Aorta (tissue), 5 donors: ENCODE results near the gene ABCG1. TPM values are rescaled to one million over a fixed set of nuclear protein-coding genes. Genes with fewer than 3 reads are reported as not detected.

Experiments used
- ATAC-seq: fragments of 200-7000 bp; cut with Tn5 transposase; one replicate; pipeline ENCODE4 v1.9.1; 2022; ENCODE audit warnings: moderate library complexity; ENCODE audit not compliant: low FRiP score
- DNase-seq, 2 donors: peaks; one replicate each; pipeline ENCODE4 v3.0.0-alpha.2; 2020
- H3K27ac ChIP-seq, 2 donors: one replicate each; pipeline ENCODE4 v1.5.1; 2013; ENCODE audit warnings: low read length in 2 of 2, mild to moderate bottlenecking in 2 of 2, moderate library complexity in 2 of 2, control low read depth in 1 of 2, inconsistent platforms in 1 of 2, low read depth in 1 of 2
- H3K27me3 ChIP-seq, 2 donors: one replicate each; pipeline ENCODE4 v1.6.1; 2013; ENCODE audit warnings: control low read depth in 1 of 2, low read length in 1 of 2, mild to moderate bottlenecking in 1 of 2, moderate library complexity in 1 of 2; ENCODE audit not compliant: insufficient read depth in 2 of 2, control insufficient read depth in 1 of 2
- H3K36me3 ChIP-seq, 2 donors: one replicate each; pipeline ENCODE4 v1.6.1; 2013; ENCODE audit warnings: control low read depth in 1 of 2, low read length in 1 of 2, mild to moderate bottlenecking in 1 of 2; ENCODE audit not compliant: insufficient read depth in 2 of 2, control insufficient read depth in 1 of 2
- H3K4me1 ChIP-seq, 2 donors: one replicate each; pipeline ENCODE4 v1.6.1; 2013; ENCODE audit warnings: low read length in 2 of 2, control low read depth in 1 of 2, mild to moderate bottlenecking in 1 of 2, moderate library complexity in 1 of 2; ENCODE audit not compliant: insufficient read depth in 2 of 2, control insufficient read depth in 1 of 2
- H3K4me3 ChIP-seq, 2 donors: one replicate each; pipeline ENCODE4 v1.5.1; 2013; ENCODE audit warnings: low read length in 2 of 2, control low read depth in 1 of 2, mild to moderate bottlenecking in 1 of 2
- H3K9me3 ChIP-seq: one replicate; pipeline ENCODE4 v1.6.1; 2013; ENCODE audit warnings: mild to moderate bottlenecking, low read length; ENCODE audit not compliant: control insufficient read depth
- WGBS, 2 donors: extraction: QIAGEN DNeasy Blood & Tissue Kit; methylation state at CpG; one replicate each; pipeline ENCODE4 v1.1.7; 2013; 5-methylcytosine and 5-hydroxymethylcytosine counted together
- intact Hi-C, 2 donors: fragments of 100-400 bp; cut with DNase I; formaldehyde crosslinking; loops; one replicate each; pipeline versions ENCODE4 v1.14.2 to v1.15.0; 2022
- polyA plus RNA-seq, 2 donors: library from polyadenylated mRNA; stranded (reverse); fragments of 200-250 nt; gene quantifications; one replicate each; pipeline ENCODE4 v1.2.3, GENCODE V29; 2013
- total RNA-seq, 2 donors: library from RNA; stranded (reverse); fragmentation: NEBNext Ultra II Directional; extraction: Animal tissue kit (Norgen Biotek cat#: 25700); gene quantifications; one replicate each; pipeline ENCODE4 v1.2.1, GENCODE V29; 2021
- donor health status: healthy with polysubstance abuse.
- donor health status: Bipolar disorder and iron deficiency.
- donor health status: DM: no; HTN: no; CAD: no.
- donor health status: DM: no; HTN: no; CAD: no.
- donor health status: DM: yes; HTN: yes; CAD: no.

ABCG1 gene
- total and polyA plus RNA-seq, 4 donors = 4.8 to 24.2 (median 13.1) TPM

- 93 to 94% methylated on average over 12 of the region's 12 CpGs for WGBS, 2 donors
These were observed 30.1 kb downstream of the ABCG1 start for GRCh38 chr21:42248783-42249597.

GRCh38 chr21:42250422-42251403 lies 31.8 kb downstream of the ABCG1 start:
- H3K4me3 ChIP-seq = no peak overlapping the region
- ATAC-seq (no peak), DNase-seq (no peak)
- intact Hi-C loops = loop anchor here in 1 of 2 donors (10.0 kb wide), 1 partner anchor 56 kb away; no protein-coding TSS in a partner anchor
- WGBS, 2 donors = 85 to 88% methylated on average over 19 of the region's 19 CpGs
- H3K4me1 ChIP-seq = no peaks in the 10 kb centered on the region
- H3K27ac ChIP-seq = no peak overlapping the region
- no peaks in the 10 kb centered on the region for H3K36me3 ChIP-seq
- no peaks in the 10 kb centered on the region for H3K9me3 ChIP-seq
- H3K27me3 ChIP-seq = no peaks in the 10 kb centered on the region

More at GRCh38 chr21:42248783-42249597, 30.1 kb downstream of the ABCG1 start:
- no peaks in the 10 kb centered on the region for H3K36me3 ChIP-seq
- DNase-seq (peak; percentile 30 to 35), ATAC-seq (no peak)
- H3K4me1 ChIP-seq = no peaks in the 10 kb centered on the region
- intact Hi-C loops = no loop called here
- no peak overlapping the region for H3K4me3 ChIP-seq
- no peaks in the 10 kb centered on the region for H3K27me3 ChIP-seq
- no peaks in the 10 kb centered on the region for H3K9me3 ChIP-seq
- H3K27ac ChIP-seq = no peak overlapping the region

- Histone ChIP-seq H3K4me3 (no peak overlapping the region), H3K27ac (no peak overlapping the region), H3K9me3 (no peaks in the 10 kb centered on the region), H3K36me3 (no peaks in the 10 kb centered on the region), H3K27me3 (no peaks in the 10 kb centered on the region), H3K4me1 (no peaks in the 10 kb centered on the region)
- intact Hi-C loops = loop anchor here in 1 of 2 donors (10.0 kb wide), 1 partner anchor 57 kb away; no protein-coding TSS in a partner anchor
- ATAC-seq (no peak), DNase-seq (no peak)
- 83 to 86% methylated on average over 13 of the region's 13 CpGs for WGBS, 2 donors
These were observed 32.8 kb downstream of the ABCG1 start for GRCh38 chr21:42251654-42252324.

GRCh38 chr21:42252325-42252654 lies 33.4 kb downstream of the ABCG1 start:
- Histone ChIP-seq H3K27ac (no peak overlapping the region), H3K4me1 (no peaks in the 10 kb centered on the region), H3K36me3 (no peaks in the 10 kb centered on the region), H3K4me3 (no peak overlapping the region), H3K27me3 (no peaks in the 10 kb centered on the region), H3K9me3 (no peaks in the 10 kb centered on the region)
- DNase-seq = no peak
- ATAC-seq = no peak
- intact Hi-C loops = loop anchor here in 1 of 2 donors (10.0 kb wide), 1 partner anchor 57 kb away; no protein-coding TSS in a partner anchor
- WGBS, 2 donors = 79 to 89% methylated on average over 8 of the region's 8 CpGs

- no peaks in the 10 kb centered on the region for H3K4me1 ChIP-seq
- H3K9me3 ChIP-seq = no peaks in the 10 kb centered on the region
- ATAC-seq (no peak), DNase-seq (no peak)
- no peak overlapping the region for H3K27ac ChIP-seq
- H3K36me3 ChIP-seq = no peaks in the 10 kb centered on the region
- WGBS, 2 donors = 92 to 94% methylated on average over 11 of the region's 11 CpGs
- no peaks in the 10 kb centered on the region for H3K27me3 ChIP-seq
- intact Hi-C loops = loop anchor here in 1 of 2 donors (10.0 kb wide), 1 partner anchor 58 kb away; no protein-coding TSS in a partner anchor
- no peak overlapping the region for H3K4me3 ChIP-seq
These were observed 33.9 kb downstream of the ABCG1 start for GRCh38 chr21:42252778-42253340.

- no peak for ATAC-seq
- WGBS, 2 donors = 81 to 85% methylated on average over 8 of the region's 8 CpGs
- intact Hi-C loops = loop anchor here in 1 of 2 donors (10.0 kb wide), 1 partner anchor 59 kb away; no protein-coding TSS in a partner anchor
- Histone ChIP-seq H3K27ac (no peak overlapping the region), H3K36me3 (no peaks in the 10 kb centered on the region), H3K27me3 (no peaks in the 10 kb centered on the region), H3K4me1 (no peaks in the 10 kb centered on the region), H3K4me3 (no peak overlapping the region), H3K9me3 (no peaks in the 10 kb centered on the region)
- DNase-seq = no peak
These were observed 34.5 kb downstream of the ABCG1 start for GRCh38 chr21:42253466-42253865.

- no peaks in the 10 kb centered on the region for H3K4me1 ChIP-seq
- ATAC-seq = no peak
- H3K36me3 ChIP-seq = no peaks in the 10 kb centered on the region
- DNase-seq = no peak
- no peaks in the 10 kb centered on the region for H3K27me3 ChIP-seq
- no peaks in the 10 kb centered on the region for H3K9me3 ChIP-seq
- intact Hi-C loops = loop anchor here in 1 of 2 donors (10.0 kb wide), 1 partner anchor 59 kb away; no protein-coding TSS in a partner anchor
- 60 to 68% methylated on average over 6 of the region's 6 CpGs for WGBS, 2 donors
- no peak overlapping the region for H3K4me3 ChIP-seq
- H3K27ac ChIP-seq = no peak overlapping the region
These were observed 35.1 kb downstream of the ABCG1 start for GRCh38 chr21:42254083-42254482.
